Endothelial cell of umbilical vein (primary cell): ENCODE data around the gene MRPL12. TPM values are rescaled to one million over a fixed set of nuclear protein-coding genes. Genes with fewer than 3 reads are reported as not detected.

Source experiments
- BruUV-seq: library from RNA; stranded (reverse); fragments of 400-500 nt; replicated peaks from 2 replicates; lab custom pipeline; 2021; lab: Mats Ljungman, UMichigan
- CTCF ChIA-PET: fragments of 300-600, 350-600 bp; sonication (Branson Sonifier 250); formaldehyde crosslinking; loops from one replicate; lab custom pipeline; 2021; ENCODE audit warnings: antibody characterized with exemption, inconsistent platforms; lab: Charles Lee
- POLR2A ChIA-PET: fragments of 300-600, 350-600 bp; sonication (Branson Sonifier 250); formaldehyde crosslinking; loops from one replicate; lab custom pipeline; 2021; ENCODE audit warnings: antibody characterized with exemption, inconsistent platforms; lab: Charles Lee
- DNase-seq: peaks from one replicate; pipeline ENCODE4 v3.0.0-alpha.2; 2011; ENCODE audit warnings: low read depth, low spot score
- FAIRE-seq: peaks from 2 replicates; lab custom pipeline; 2011; peaks lifted over from hg19 to GRCh38; lab: Jason Lieb, UNC
- H2AFZ ChIP-seq: 2 replicates; pipeline ENCODE4 v1.6.0; 2012; ENCODE audit warnings: low read depth, low read length, control low read depth, inconsistent platforms
- H3K27ac ChIP-seq: 2 replicates; pipeline ENCODE4 v1.5.1; 2011; ENCODE audit warnings: low read depth, mild to moderate bottlenecking, control low read depth, low read length, moderate library complexity; ENCODE audit not compliant: insufficient read depth
- H3K27me3 ChIP-seq, 2 experiments: 2 replicates each; pipeline versions ENCODE4 v1.6.0 to v1.6.1; 2011; ENCODE audit warnings: low read length in 2 of 2, mixed read lengths in 1 of 2; ENCODE audit not compliant: control insufficient read depth in 2 of 2, insufficient read depth in 2 of 2
- H3K36me3 ChIP-seq, 2 experiments: 2 replicates in 1 of 2; 3 replicates in 1 of 2; pipeline ENCODE4 v1.5.1; 2011; ENCODE audit warnings: low read length in 2 of 2, mild to moderate bottlenecking in 1 of 2, moderate library complexity in 1 of 2; ENCODE audit not compliant: control insufficient read depth in 2 of 2, insufficient read depth in 2 of 2; ENCODE audit errors: extremely low read depth in 1 of 2
- H3K4me1 ChIP-seq: 3 replicates; pipeline ENCODE4 v1.5.1; 2011; ENCODE audit warnings: mild to moderate bottlenecking, low read length; ENCODE audit not compliant: control insufficient read depth, insufficient read depth; ENCODE audit errors: extremely low read depth
- H3K4me2 ChIP-seq: 2 replicates; pipeline ENCODE4 v1.6.1; 2011; ENCODE audit warnings: low read length, control low read depth, mixed read lengths; ENCODE audit not compliant: insufficient read depth
- H3K4me3 ChIP-seq, 3 experiments: fragments of 200-600 bp in 1 of 3; sonication (generic), shearing (Covaris generic) in 1 of 3; replicated peaks in 1 of 3; 2 replicates each; pipeline ENCODE4 v1.5.1; 2011 to 2016; ENCODE audit warnings: control low read depth in 3 of 3, low read length in 3 of 3, mild to moderate bottlenecking in 2 of 3, inconsistent platforms in 1 of 3, low read depth in 1 of 3, moderate library complexity in 1 of 3; ENCODE audit not compliant: insufficient read depth in 1 of 3
- H3K79me2 ChIP-seq: 2 replicates; pipeline ENCODE4 v1.6.0; 2012; ENCODE audit warnings: low read length, inconsistent platforms; ENCODE audit not compliant: control insufficient read depth, insufficient read depth
- H3K9ac ChIP-seq: replicated peaks from 2 replicates; pipeline ENCODE3; 2011; ENCODE audit warnings: low read length, control low read depth; ENCODE audit not compliant: insufficient read depth; ENCODE audit errors: extremely low read depth
- H3K9me1 ChIP-seq: replicated peaks from 3 replicates; pipeline ENCODE4 v1.6.0; 2011; ENCODE audit warnings: mild to moderate bottlenecking, low read length; ENCODE audit not compliant: control insufficient read depth, insufficient read depth; ENCODE audit errors: extremely low read depth
- H3K9me3 ChIP-seq: replicated peaks from 2 replicates; pipeline ENCODE4 v1.5.1; 2012; ENCODE audit warnings: low read length, inconsistent platforms; ENCODE audit not compliant: control insufficient read depth, insufficient read depth
- H4K20me1 ChIP-seq: replicated peaks from 2 replicates; pipeline ENCODE3; 2011; ENCODE audit warnings: mild to moderate bottlenecking, low read length; ENCODE audit not compliant: control insufficient read depth, insufficient read depth; ENCODE audit errors: extremely low read depth
- EZH2 ChIP-seq: IDR thresholded peaks from 2 replicates; pipeline ENCODE4 v1.6.1; 2012; ENCODE audit warnings: borderline replicate concordance, low read depth, mild to moderate bottlenecking, moderate library complexity, low read length, inconsistent platforms; ENCODE audit not compliant: severe bottlenecking
- FOS ChIP-seq: IDR thresholded peaks from 2 replicates; pipeline ENCODE4 v1.6.1; 2011; ENCODE audit warnings: mild to moderate bottlenecking, low read length, moderate library complexity, borderline replicate concordance; ENCODE audit not compliant: insufficient read depth
- GATA2 ChIP-seq: IDR thresholded peaks from 2 replicates; pipeline ENCODE4 v1.7.0; 2011; ENCODE audit warnings: low read depth, mild to moderate bottlenecking, moderate library complexity, mixed read lengths, low read length; ENCODE audit not compliant: insufficient read length, insufficient read depth
- JUN ChIP-seq: IDR thresholded peaks from 2 replicates; pipeline ENCODE4 v1.6.1; 2011; ENCODE audit warnings: borderline replicate concordance, low read depth; ENCODE audit not compliant: insufficient read length, insufficient read depth
- MYC ChIP-seq: IDR thresholded peaks from one replicate; pipeline ENCODE4 v1.6.1; 2011; ENCODE audit warnings: mild to moderate bottlenecking, low read depth, low read length
- POLR2A ChIP-seq: IDR thresholded peaks from 2 replicates; pipeline ENCODE4 v1.6.1; 2012; ENCODE audit warnings: low read depth, mild to moderate bottlenecking, control low read depth, low read length
- POLR2AphosphoS5 ChIP-seq: IDR thresholded peaks from 2 replicates; pipeline ENCODE4 v1.6.1; 2012; ENCODE audit warnings: low read depth, mild to moderate bottlenecking, control low read depth, low read length, moderate library complexity; ENCODE audit not compliant: insufficient read depth
- dilution Hi-C: fragments of 300-500 bp; cut with MboI; formaldehyde crosslinking; loops from one replicate; pipeline ENCODE4 v1.15.0; 2019; ENCODE audit warnings: low sequenced_read_pairs; ENCODE audit not compliant: extremely low pct_ligation_motif_present
- intact Hi-C: fragments of 100-400 bp; cut with micrococcal nuclease; formaldehyde crosslinking; loops from one replicate; pipeline ENCODE4 v1.10.0; 2022
- polyA plus RNA-seq, 4 experiments: library from polyadenylated mRNA; depleted of rRNA in 3 of 4; stranded (reverse) in 3 of 4; unstranded in 1 of 4; fragments of >200 nt; gene quantifications; 2 replicates each; pipeline versions ENCODE4 v1.2.1 to v1.2.3, GENCODE V29; 2011 to 2012; ENCODE audit warnings: missing spikeins in 1 of 4
- total RNA-seq: library from RNA; stranded (reverse); gene quantifications from 2 replicates; pipeline ENCODE4 v1.2.3, GENCODE V29; 2021
- TF ChIP-seq, protein P1 (sequence below), 2 donors: IDR thresholded peaks; 1 replicate in 1 of 2; 2 replicates in 1 of 2; pipeline ENCODE4 v1.5.1; 2011; ENCODE audit warnings: low read length in 2 of 2, mild to moderate bottlenecking in 2 of 2, moderate library complexity in 2 of 2, control low read depth in 1 of 2, inconsistent platforms in 1 of 2, low read depth in 1 of 2; ENCODE audit not compliant: insufficient read depth in 1 of 2; ENCODE audit errors: extremely low read depth in 1 of 2
- TF ChIP-seq, protein P2 (sequence below): IDR thresholded peaks from 2 replicates; pipeline ENCODE4 v1.6.1; 2011; ENCODE audit not compliant: insufficient read depth, insufficient read length

Gene MRPL12
- total and polyA plus RNA-seq, 2 donors (not counting 3 experiments of a cell fraction or from before 2014, with no cell fraction given), result 91.9 to 99.9 TPM

- ChIA-PET POLR2A (no interaction called here), CTCF (interaction anchor here (1.5 to 2.1 kb wide), 3 partner anchors 10 to 312 kb away, joined by 4 to 5 read pairs (median 5); partner anchors contain the start of gene DCXR)
- Histone ChIP-seq H3K4me3 (no peak overlapping the region), H3K9me1 (no peaks in the 10 kb centered on the region), H2AFZ (no peak overlapping the region), H3K4me2 (no peak overlapping the region), H3K9ac (no peak overlapping the region), H3K9me3 (no peaks in the 10 kb centered on the region), H3K27me3 (peaks cover 0 to 3% of the 10 kb centered on the region in 2 experiments), H3K79me2 (no peaks in the 10 kb centered on the region), H3K36me3 (no peaks in the 10 kb centered on the region), H4K20me1 (no peaks in the 10 kb centered on the region), H3K27ac (no peak overlapping the region), H3K4me1 (peaks cover 4% of the 10 kb centered on the region)
- no peak for DNase-seq
- intact Hi-C loops (no loop called here), dilution Hi-C loops (no loop called here)
- TF ChIP-seq POLR2AphosphoS5 (no peak), FOS (no peak), POLR2A (no peak), JUN (no peak), EZH2 (no peak), GATA2 (no peak), MYC (no peak)
- TF ChIP-seq, protein P1, sequence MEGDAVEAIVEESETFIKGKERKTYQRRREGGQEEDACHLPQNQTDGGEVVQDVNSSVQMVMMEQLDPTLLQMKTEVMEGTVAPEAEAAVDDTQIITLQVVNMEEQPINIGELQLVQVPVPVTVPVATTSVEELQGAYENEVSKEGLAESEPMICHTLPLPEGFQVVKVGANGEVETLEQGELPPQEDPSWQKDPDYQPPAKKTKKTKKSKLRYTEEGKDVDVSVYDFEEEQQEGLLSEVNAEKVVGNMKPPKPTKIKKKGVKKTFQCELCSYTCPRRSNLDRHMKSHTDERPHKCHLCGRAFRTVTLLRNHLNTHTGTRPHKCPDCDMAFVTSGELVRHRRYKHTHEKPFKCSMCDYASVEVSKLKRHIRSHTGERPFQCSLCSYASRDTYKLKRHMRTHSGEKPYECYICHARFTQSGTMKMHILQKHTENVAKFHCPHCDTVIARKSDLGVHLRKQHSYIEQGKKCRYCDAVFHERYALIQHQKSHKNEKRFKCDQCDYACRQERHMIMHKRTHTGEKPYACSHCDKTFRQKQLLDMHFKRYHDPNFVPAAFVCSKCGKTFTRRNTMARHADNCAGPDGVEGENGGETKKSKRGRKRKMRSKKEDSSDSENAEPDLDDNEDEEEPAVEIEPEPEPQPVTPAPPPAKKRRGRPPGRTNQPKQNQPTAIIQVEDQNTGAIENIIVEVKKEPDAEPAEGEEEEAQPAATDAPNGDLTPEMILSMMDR (IDR thresholded peaks at IDR 0.05; ENCODE audit: extremely low read depth in 1 of 2, insufficient read depth in 1 of 2, low read depth in 1 of 2, low read length in 2 of 2), result no peak
- TF ChIP-seq, protein P2, sequence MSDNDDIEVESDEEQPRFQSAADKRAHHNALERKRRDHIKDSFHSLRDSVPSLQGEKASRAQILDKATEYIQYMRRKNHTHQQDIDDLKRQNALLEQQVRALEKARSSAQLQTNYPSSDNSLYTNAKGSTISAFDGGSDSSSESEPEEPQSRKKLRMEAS, result no peak
- FAIRE-seq, result no peak
- BruUV-seq, result no TSS peak
Measured at GRCh38 chr17:81726004-81726403, 22.8 kb downstream of the MRPL12 start.
